HG03521 (cell line): Measurements from ENCODE around the gene SPOCK1.

ENCODE experiments used
- ATAC-seq: cut with Tn5 transposase; IDR thresholded peaks from one replicate; pipeline ENCODE4 v1.9.1; 2021; ENCODE audit warnings: mild to moderate bottlenecking, moderate library complexity; ENCODE audit not compliant: unreplicated experiment

The SPOCK1 gene

GRCh38 chr5:137134920-137135532 is 364.1 kb downstream of the SPOCK1 start:
- ATAC-seq: no peak

- ATAC-seq: no peak
Measured at GRCh38 chr5:137129886-137130680, 369.0 kb downstream of the SPOCK1 start.

GRCh38 chr5:137128012-137128411 is 371.1 kb downstream of the SPOCK1 start:
- no peak for ATAC-seq

- ATAC-seq: no peak
Measured at GRCh38 chr5:137126829-137127228, 372.3 kb downstream of the SPOCK1 start.

- ATAC-seq: no peak
Measured at GRCh38 chr5:137122558-137122957, 376.6 kb downstream of the SPOCK1 start.

- no peak for ATAC-seq
Measured at GRCh38 chr5:137122075-137122474, 377.1 kb downstream of the SPOCK1 start.

DNA sequence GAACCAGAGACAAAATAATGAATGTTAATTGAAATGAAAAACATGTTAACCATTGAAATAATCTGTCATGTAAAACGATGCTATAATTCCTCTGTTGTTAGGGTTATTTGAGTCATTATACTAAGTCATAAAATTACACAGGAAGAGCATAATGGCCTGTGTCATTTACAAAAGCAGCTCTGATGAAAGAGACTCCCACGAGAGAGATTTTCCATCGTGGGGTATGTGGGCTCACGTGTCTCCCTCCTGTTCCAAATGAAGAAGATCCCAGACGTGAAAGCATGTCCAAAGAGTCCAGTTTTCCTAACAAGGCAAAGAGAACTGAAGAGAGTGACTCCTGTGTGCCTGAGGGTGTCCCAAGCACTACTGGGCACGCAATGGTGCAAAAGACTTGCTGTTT is 379.8 kb downstream of the SPOCK1 start:
- ATAC-seq: no peak

- ATAC-seq: no peak
Measured at GRCh38 chr5:137118629-137119028, 380.5 kb downstream of the SPOCK1 start.

GRCh38 chr5:137115152-137115551 is 384.0 kb downstream of the SPOCK1 start:
- ATAC-seq: no peak

DNA sequence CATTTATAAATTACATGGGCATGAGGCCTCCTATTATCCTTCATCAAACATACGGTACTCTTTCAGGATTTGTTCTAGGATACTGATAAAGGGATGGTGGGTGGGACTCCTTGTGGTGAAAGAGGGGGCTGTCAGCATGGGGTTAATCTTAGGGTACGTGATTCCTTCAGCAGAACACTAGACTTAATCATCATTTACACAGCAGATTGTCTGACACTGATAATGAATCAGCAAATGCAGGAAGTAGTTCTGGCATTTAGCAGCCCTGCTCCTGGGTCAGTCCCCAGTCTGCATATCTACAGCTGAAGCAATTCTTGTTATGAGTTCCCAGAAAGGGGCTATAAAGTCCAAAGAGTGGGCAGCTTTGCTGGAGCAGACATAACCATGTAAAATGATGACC is 384.6 kb downstream of the SPOCK1 start:
- ATAC-seq: no peak

GRCh38 chr5:137113939-137114338 is 385.2 kb downstream of the SPOCK1 start:
- no peak for ATAC-seq

DNA sequence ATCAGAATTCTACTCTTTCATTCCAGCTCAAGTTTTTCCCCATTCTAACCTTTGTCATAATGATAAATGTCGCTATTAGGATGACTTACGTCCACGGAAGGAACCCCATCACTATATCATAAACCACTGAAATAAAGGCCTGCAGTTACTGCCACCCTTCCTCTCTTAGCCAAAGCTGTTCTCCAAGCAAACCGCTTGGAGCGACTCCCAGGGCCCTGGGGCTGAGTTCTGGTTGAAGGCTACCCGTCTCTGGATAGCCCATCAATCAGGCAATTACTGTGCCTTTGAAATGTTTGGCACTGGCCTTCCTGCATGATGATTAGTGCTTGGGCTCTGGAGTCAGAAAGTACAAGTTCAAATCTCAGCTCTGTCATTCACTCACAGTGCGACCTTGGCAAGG is 386.0 kb downstream of the SPOCK1 start:
- no peak for ATAC-seq

DNA sequence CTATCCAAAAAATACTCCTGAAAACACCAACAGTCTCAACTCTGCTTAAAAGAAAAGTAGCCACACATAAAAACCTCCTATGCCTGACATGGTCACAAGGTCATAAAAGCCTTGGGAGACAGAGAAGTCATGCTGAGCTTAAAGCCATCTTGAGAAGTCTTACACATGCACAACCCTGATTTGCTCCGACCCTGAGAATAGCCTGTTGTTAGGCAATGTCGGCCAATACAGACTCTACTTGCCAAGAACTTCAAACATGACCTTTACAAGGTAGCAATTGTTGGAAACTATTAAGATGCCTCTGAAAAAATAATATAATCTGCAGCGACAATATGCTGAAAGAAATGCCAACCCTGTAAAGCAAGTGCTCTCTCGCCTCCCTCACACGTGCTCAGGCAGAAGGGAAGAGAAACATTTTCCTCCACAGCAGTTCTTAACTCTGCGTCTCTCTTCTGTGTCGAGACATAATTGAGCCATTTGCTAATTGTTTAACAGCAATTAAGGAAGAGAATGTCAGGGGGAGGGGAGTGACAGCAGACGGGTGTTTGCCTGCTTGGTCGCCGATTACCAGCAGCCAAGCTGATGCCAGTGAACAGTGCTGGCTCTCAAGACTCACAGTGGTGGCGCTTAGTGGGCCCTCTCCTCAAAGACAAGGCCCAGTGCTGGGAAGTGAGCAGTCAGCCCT is 393.6 kb downstream of the SPOCK1 start:
- no peak for ATAC-seq

GRCh38 chr5:137101544-137101943 is 397.6 kb downstream of the SPOCK1 start:
- no peak for ATAC-seq

- no peak for ATAC-seq
Measured at GRCh38 chr5:137099651-137100050, 399.5 kb downstream of the SPOCK1 start.

- no peak for ATAC-seq
Measured at GRCh38 chr5:137098663-137099062, 400.5 kb downstream of the SPOCK1 start.

- ATAC-seq: no peak
Measured at GRCh38 chr5:137098238-137098637, 400.9 kb downstream of the SPOCK1 start.

DNA sequence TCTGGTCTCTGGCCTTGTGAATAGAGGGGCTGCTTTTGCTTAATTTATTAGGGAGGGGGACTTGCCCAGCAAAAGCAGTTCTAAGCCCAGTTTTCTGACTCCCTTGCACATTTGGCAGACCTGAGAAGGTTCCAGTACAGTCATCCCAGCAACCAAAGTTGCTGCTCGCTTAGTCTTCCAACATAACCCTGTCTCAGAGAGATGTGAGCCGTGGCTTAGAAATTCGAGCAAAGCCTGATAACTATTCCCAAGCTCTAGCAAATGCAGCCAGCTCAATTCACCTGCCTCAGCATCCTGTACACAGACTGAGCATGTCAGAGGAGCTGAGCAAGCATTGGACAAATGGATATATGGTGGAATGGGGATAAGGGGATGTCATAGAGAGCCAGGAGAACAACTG is 401.9 kb downstream of the SPOCK1 start:
- no peak for ATAC-seq

- no peak for ATAC-seq
Measured at GRCh38 chr5:137096149-137097103, 402.7 kb downstream of the SPOCK1 start.

DNA sequence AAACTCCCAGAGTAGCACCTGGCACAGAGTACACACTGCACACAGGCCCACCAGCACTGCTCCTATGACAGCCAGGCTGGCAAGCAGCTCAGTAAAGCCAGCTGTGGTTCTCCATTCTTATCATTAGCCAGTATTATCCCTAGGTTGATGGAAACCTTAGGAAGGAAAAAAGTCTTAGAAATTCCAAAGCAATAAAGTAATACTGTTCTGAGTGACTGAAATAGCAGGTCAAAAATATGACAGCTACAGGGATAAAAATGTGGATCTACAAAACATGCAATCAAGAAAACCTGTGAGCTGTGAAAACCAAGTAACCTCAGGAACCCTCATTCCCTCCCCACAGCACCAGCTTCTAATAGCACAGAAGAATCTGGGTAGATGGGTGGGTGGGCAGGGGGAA is 403.5 kb downstream of the SPOCK1 start:
- ATAC-seq: no peak

- ATAC-seq: no peak
Measured at GRCh38 chr5:137092831-137093230, 406.3 kb downstream of the SPOCK1 start.
